DND-41 (cell line): ENCODE measurements around the gene CCDC3.
"Not testable (repeated sequence)": the region's sequence is repeated elsewhere in the genome, so short reads cannot be mapped to it uniquely, and the experiment has no call there.

Experiments
- ATAC-seq: fragments of 200-7000 bp; cut with Tn5 transposase; 3 replicates; pipeline ENCODE4 v1.9.1; 2021; ENCODE audit warnings: low read depth; ENCODE audit not compliant: insufficient read depth
- DNase-seq: peaks from one replicate; pipeline ENCODE4 v3.0.0-alpha.2; 2020
- H2AFZ ChIP-seq: 2 replicates; pipeline ENCODE4 v1.6.0; 2012; ENCODE audit warnings: low read depth, low read length
- H3K27ac ChIP-seq: 2 replicates; pipeline ENCODE4 v1.5.1; 2012; ENCODE audit warnings: low read length, inconsistent platforms
- H3K27me3 ChIP-seq: fragments of 200-600 bp; sonication (generic); 2 replicates; pipeline ENCODE4 v1.6.0; 2012; ENCODE audit warnings: low read length, mild to moderate bottlenecking, inconsistent platforms; ENCODE audit not compliant: insufficient read depth, poor library complexity
- H3K36me3 ChIP-seq: 2 replicates; pipeline ENCODE4 v1.5.1; 2012; ENCODE audit warnings: low read length, inconsistent platforms; ENCODE audit not compliant: insufficient read depth
- H3K4me1 ChIP-seq: 2 replicates; pipeline ENCODE4 v1.5.1; 2012; ENCODE audit warnings: mild to moderate bottlenecking, low read length; ENCODE audit not compliant: insufficient read depth
- H3K4me2 ChIP-seq: 2 replicates; pipeline ENCODE4 v1.6.0; 2012; ENCODE audit warnings: mild to moderate bottlenecking, moderate library complexity, low read length, inconsistent platforms; ENCODE audit not compliant: insufficient read depth
- H3K4me3 ChIP-seq, 2 experiments: fragments of 200-600 bp in 1 of 2; shearing (Covaris generic) in 1 of 2; 2 replicates each; pipeline ENCODE4 v1.5.1; 2012 to 2016; ENCODE audit warnings: inconsistent platforms in 2 of 2, low read length in 2 of 2, mild to moderate bottlenecking in 2 of 2, low read depth in 1 of 2, moderate library complexity in 1 of 2
- H3K79me2 ChIP-seq: 2 replicates; pipeline ENCODE4 v1.6.0; 2012; ENCODE audit warnings: low read length, inconsistent platforms; ENCODE audit not compliant: insufficient read depth
- H3K9ac ChIP-seq: 2 replicates; pipeline ENCODE4 v1.6.0; 2012; ENCODE audit warnings: low read depth, mild to moderate bottlenecking, inconsistent platforms, low read length, moderate library complexity
- H3K9me3 ChIP-seq: 2 replicates; pipeline ENCODE4 v1.5.1; 2012; ENCODE audit warnings: low read length, moderate library complexity, mild to moderate bottlenecking, inconsistent platforms; ENCODE audit not compliant: insufficient read depth, severe bottlenecking
- H4K20me1 ChIP-seq: 2 replicates; pipeline ENCODE4 v1.6.0; 2012; ENCODE audit warnings: low read length; ENCODE audit not compliant: insufficient read depth
- CTCF ChIP-seq: IDR thresholded peaks from 2 replicates; pipeline ENCODE4 v1.5.1; 2012; ENCODE audit warnings: borderline replicate concordance, low read length, moderate library complexity, mild to moderate bottlenecking; ENCODE audit not compliant: poor library complexity, severe bottlenecking; ENCODE audit errors: extremely low read depth
- EZH2 ChIP-seq: IDR thresholded peaks from 3 replicates; pipeline ENCODE4 v1.6.1; 2012; ENCODE audit warnings: borderline replicate concordance, low read depth, mild to moderate bottlenecking, moderate library complexity, low read length, inconsistent platforms; ENCODE audit not compliant: severe bottlenecking

The CCDC3 gene

DNA sequence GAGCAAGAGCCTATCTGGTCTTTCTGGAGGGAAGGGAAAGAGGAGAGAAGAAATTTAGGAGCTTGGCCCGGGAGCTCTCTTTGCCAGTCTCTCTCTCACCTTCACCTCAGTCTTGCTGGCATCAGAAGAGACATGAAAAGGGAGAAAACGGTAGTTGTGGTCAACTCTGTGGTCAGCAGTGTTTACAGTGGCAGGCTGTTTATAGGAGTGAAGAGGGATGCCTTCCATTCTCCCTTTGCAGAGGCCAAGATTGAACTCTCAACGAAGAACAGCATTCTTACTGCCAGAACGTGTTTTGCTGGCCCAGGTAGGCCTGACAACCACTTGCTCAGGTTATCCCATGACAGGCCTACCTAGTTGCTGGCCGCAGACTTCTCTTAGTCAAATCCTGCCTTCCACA lies 133.3 kb downstream of the CCDC3 start:
- H4K20me1 ChIP-seq: no peaks in the 10 kb centered on the region
- TF ChIP-seq EZH2 (no peak), CTCF (no peak)
- no peaks in the 10 kb centered on the region for H3K79me2 ChIP-seq
- H3K4me2 ChIP-seq: no peak overlapping the region
- DNase-seq: no peak
- H3K4me3 ChIP-seq: no peak overlapping the region
- no peak for ATAC-seq
- H2AFZ ChIP-seq: no peak overlapping the region
- H3K4me1 ChIP-seq: no peaks in the 10 kb centered on the region
- no peaks in the 10 kb centered on the region for H3K27me3 ChIP-seq
- H3K36me3 ChIP-seq: no peaks in the 10 kb centered on the region
- H3K9me3 ChIP-seq: no peaks in the 10 kb centered on the region
- no peak overlapping the region for H3K9ac ChIP-seq
- no peak overlapping the region for H3K27ac ChIP-seq

DNA sequence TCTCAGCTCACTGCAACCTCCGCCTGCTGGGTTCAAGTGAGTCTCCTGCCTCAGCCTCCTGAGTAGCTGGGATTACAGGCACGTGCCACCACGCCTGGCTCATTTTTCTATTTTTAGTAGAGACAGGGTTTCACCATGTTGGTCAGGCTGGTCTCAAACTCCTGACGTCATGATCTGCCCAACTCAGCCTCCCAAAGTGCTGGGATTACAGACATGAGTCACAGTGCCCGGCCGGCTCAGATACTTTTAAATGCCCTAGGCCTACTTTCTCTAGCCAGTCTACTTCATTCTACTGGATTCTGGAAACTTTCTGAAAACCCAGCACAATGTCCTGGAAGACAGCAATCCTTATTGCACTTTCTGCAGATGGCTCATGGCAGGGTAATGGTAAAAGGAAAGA lies 136.0 kb downstream of the CCDC3 start:
- not testable (repeated sequence) for H3K4me2 ChIP-seq, H3K9ac ChIP-seq, DNase-seq, H3K27me3 ChIP-seq, H3K27ac ChIP-seq, ATAC-seq, H4K20me1 ChIP-seq, H2AFZ ChIP-seq, H3K9me3 ChIP-seq, H3K4me1 ChIP-seq, H3K36me3 ChIP-seq, H3K4me3 ChIP-seq, H3K79me2 ChIP-seq

DNA sequence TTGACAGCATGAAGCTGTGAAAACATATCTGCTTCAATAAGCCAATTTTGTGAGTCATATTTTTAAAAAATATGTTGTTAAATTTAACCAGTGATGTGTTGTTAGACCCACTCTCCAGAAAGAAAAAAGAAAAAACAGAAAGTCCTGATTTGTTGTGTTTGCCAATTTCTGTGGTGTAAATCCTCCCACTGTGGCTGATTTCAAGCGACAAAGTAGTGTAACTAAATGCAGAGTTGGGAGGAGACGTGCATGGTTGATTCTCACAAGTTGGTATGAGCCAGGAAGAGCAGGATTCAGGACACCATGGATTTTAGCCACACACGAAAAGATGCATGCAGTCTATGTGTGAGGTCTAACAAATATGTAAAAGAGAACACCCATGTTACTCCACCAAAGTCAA lies 139.1 kb downstream of the CCDC3 start:
- Histone ChIP-seq H3K9ac (no peak overlapping the region), H3K79me2 (no peaks in the 10 kb centered on the region), H4K20me1 (no peaks in the 10 kb centered on the region), H3K36me3 (no peaks in the 10 kb centered on the region), H2AFZ (no peak overlapping the region), H3K4me3 (no peak overlapping the region), H3K4me1 (no peaks in the 10 kb centered on the region), H3K4me2 (no peak overlapping the region), H3K27ac (no peak overlapping the region), H3K27me3 (no peaks in the 10 kb centered on the region), H3K9me3 (no peaks in the 10 kb centered on the region)
- TF ChIP-seq EZH2 (no peak), CTCF (no peak)
- DNase-seq: no peak
- no peak for ATAC-seq

GRCh38 chr10:12854988-12855387 lies 146.5 kb downstream of the CCDC3 start:
- H3K4me1 ChIP-seq: no peaks in the 10 kb centered on the region
- H2AFZ ChIP-seq: no peak overlapping the region
- no peaks in the 10 kb centered on the region for H3K79me2 ChIP-seq
- ATAC-seq (no peak), DNase-seq (no peak)
- no peak overlapping the region for H3K27ac ChIP-seq
- H3K4me2 ChIP-seq: no peak overlapping the region
- H4K20me1 ChIP-seq: no peaks in the 10 kb centered on the region
- no peaks in the 10 kb centered on the region for H3K36me3 ChIP-seq
- no peak overlapping the region for H3K9ac ChIP-seq
- H3K9me3 ChIP-seq: no peaks in the 10 kb centered on the region
- no peak overlapping the region for H3K4me3 ChIP-seq
- no peaks in the 10 kb centered on the region for H3K27me3 ChIP-seq
- TF ChIP-seq CTCF (no peak), EZH2 (no peak)
